Upper lobe of right lung (tissue), 1 donor: Measurements from ENCODE around the gene BMPR1B. TPM values are rescaled to one million over a fixed set of nuclear protein-coding genes. Genes with fewer than 3 reads are reported as not detected.

Experiments used
- ATAC-seq: fragments of 200-7000 bp; cut with Tn5 transposase; one replicate; pipeline ENCODE4 v1.9.1; 2020; ENCODE audit warnings: mild to moderate bottlenecking, moderate library complexity
- DNase-seq: peaks from one replicate; pipeline ENCODE4 v3.0.0-alpha.2; 2020
- H3K27ac ChIP-seq: fragments of 200-600 bp; one replicate; pipeline ENCODE4 v1.8.0; 2022
- H3K27me3 ChIP-seq: fragments of 200-600 bp; one replicate; pipeline ENCODE4 v1.8.0; 2022; ENCODE audit warnings: mild to moderate bottlenecking
- H3K36me3 ChIP-seq: fragments of 200-600 bp; one replicate; pipeline ENCODE4 v1.8.0; 2022
- H3K4me1 ChIP-seq: fragments of 200-600 bp; one replicate; pipeline ENCODE4 v1.8.0; 2022
- H3K4me3 ChIP-seq: fragments of 200-600 bp; one replicate; pipeline ENCODE4 v1.8.0; 2022; ENCODE audit warnings: mild to moderate bottlenecking
- H3K9me3 ChIP-seq: fragments of 200-600 bp; one replicate; pipeline ENCODE4 v1.8.0; 2022
- intact Hi-C: fragments of 100-400 bp; cut with DNase I; formaldehyde crosslinking; loops from one replicate; pipeline ENCODE4 v1.11.0; 2022
- total RNA-seq: library from RNA; stranded (reverse); fragmentation: NEBNext Ultra II Directional; extraction: Animal tissue kit (Norgen Biotek cat#: 25700); gene quantifications from one replicate; pipeline ENCODE4 v1.2.1, GENCODE V29; 2021
- TF ChIP-seq, protein P1 (sequence below): fragments of 200-600 bp; IDR thresholded peaks from one replicate; pipeline ENCODE4 v1.8.0; 2022; ENCODE audit warnings: antibody characterized with exemption
- donor health status: DM: no; HTN: yes; CAD: no; lungs with severe emphysema.

BMPR1B gene
- total RNA-seq, 1 donor from 2014 or later = 3.0 TPM

GRCh38 chr4:94803181-94803580 is 45.4 kb downstream of the BMPR1B start:
- no peaks in the 10 kb centered on the region for H3K9me3 ChIP-seq
- TF ChIP-seq, protein P1, sequence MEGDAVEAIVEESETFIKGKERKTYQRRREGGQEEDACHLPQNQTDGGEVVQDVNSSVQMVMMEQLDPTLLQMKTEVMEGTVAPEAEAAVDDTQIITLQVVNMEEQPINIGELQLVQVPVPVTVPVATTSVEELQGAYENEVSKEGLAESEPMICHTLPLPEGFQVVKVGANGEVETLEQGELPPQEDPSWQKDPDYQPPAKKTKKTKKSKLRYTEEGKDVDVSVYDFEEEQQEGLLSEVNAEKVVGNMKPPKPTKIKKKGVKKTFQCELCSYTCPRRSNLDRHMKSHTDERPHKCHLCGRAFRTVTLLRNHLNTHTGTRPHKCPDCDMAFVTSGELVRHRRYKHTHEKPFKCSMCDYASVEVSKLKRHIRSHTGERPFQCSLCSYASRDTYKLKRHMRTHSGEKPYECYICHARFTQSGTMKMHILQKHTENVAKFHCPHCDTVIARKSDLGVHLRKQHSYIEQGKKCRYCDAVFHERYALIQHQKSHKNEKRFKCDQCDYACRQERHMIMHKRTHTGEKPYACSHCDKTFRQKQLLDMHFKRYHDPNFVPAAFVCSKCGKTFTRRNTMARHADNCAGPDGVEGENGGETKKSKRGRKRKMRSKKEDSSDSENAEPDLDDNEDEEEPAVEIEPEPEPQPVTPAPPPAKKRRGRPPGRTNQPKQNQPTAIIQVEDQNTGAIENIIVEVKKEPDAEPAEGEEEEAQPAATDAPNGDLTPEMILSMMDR = no peak
- ATAC-seq (no peak), DNase-seq (no peak)
- intact Hi-C loops = no loop called here
- no peaks in the 10 kb centered on the region for H3K4me1 ChIP-seq
- no peaks in the 10 kb centered on the region for H3K27me3 ChIP-seq
- H3K27ac ChIP-seq = no peak overlapping the region
- H3K36me3 ChIP-seq = no peaks in the 10 kb centered on the region
- no peak overlapping the region for H3K4me3 ChIP-seq

- intact Hi-C loops = no loop called here
- no peak for ATAC-seq
- H3K36me3 ChIP-seq = no peaks in the 10 kb centered on the region
These were observed 46.9 kb downstream of the BMPR1B start for GRCh38 chr4:94804650-94805049.

GRCh38 chr4:94806376-94806775 is 48.6 kb downstream of the BMPR1B start:
- no peaks in the 10 kb centered on the region for H3K4me1 ChIP-seq

More at GRCh38 chr4:94804650-94805049, 46.9 kb downstream of the BMPR1B start:
- Histone ChIP-seq H3K27me3 (no peaks in the 10 kb centered on the region), H3K27ac (no peak overlapping the region), H3K9me3 (no peaks in the 10 kb centered on the region), H3K4me1 (no peaks in the 10 kb centered on the region), H3K4me3 (no peak overlapping the region)
- DNase-seq = no peak
- TF ChIP-seq, protein P1 = no peak

GRCh38 chr4:94811643-94812042 is 53.9 kb downstream of the BMPR1B start:
- Histone ChIP-seq H3K4me3 (no peak overlapping the region), H3K36me3 (no peaks in the 10 kb centered on the region), H3K4me1 (no peaks in the 10 kb centered on the region), H3K27me3 (no peaks in the 10 kb centered on the region), H3K27ac (no peak overlapping the region), H3K9me3 (no peaks in the 10 kb centered on the region)
- intact Hi-C loops = no loop called here
- no peak for ATAC-seq
- no peak for DNase-seq
- TF ChIP-seq, protein P1 = no peak

More at GRCh38 chr4:94806376-94806775, 48.6 kb downstream of the BMPR1B start:
- no peak overlapping the region for H3K4me3 ChIP-seq
- intact Hi-C loops = no loop called here
- H3K36me3 ChIP-seq = no peaks in the 10 kb centered on the region
- no peak for DNase-seq
- no peak for ATAC-seq
- no peaks in the 10 kb centered on the region for H3K9me3 ChIP-seq
- no peaks in the 10 kb centered on the region for H3K27me3 ChIP-seq
- H3K27ac ChIP-seq = no peak overlapping the region
- TF ChIP-seq, protein P1 = no peak

DNA sequence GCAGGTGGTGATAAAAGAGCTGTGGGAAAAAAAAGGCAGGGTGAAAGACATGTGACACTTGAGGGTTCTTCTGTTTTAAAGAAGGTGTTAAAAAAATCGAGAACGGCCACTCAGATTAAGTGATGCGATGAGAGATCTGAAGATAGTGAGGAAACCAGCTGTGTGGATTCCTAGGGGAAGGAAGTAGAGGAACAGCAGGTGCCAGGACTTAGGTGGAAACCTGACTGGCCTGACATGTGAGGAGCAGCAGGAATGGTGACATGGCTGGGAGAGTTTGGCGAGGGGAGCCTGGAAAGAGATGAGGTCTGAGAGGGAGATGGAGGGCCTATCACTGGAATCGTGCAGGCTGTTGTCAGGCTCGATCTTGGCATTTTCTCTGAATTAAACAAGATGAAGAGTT is 55.5 kb downstream of the BMPR1B start:
- H3K4me3 ChIP-seq = no peak overlapping the region
- TF ChIP-seq, protein P1 = no peak

DNA sequence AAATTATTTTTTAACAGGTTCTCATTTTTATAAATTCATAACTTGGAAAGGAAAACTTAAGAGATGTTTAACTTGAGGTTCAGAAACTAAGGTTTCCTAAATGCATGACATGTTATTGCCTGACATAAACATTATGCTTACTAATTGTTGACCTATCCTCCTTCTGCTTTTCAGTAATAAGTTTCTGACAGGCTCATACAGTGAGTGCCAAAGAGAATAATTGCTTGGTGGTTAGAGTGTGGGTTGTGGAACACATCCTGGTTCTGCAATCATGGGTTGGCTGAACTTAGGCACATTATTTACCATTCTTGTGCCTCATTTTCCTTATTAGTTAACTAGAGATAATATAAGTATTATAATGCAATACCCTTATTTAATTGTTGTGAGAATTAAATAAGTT is 56.5 kb downstream of the BMPR1B start:
- Histone ChIP-seq H3K4me3 (no peak overlapping the region), H3K27ac (no peak overlapping the region), H3K36me3 (no peaks in the 10 kb centered on the region), H3K4me1 (no peaks in the 10 kb centered on the region), H3K27me3 (no peaks in the 10 kb centered on the region), H3K9me3 (no peaks in the 10 kb centered on the region)
- TF ChIP-seq, protein P1 = no peak
- intact Hi-C loops = no loop called here
- ATAC-seq (no peak), DNase-seq (no peak)

More for the DNA sequence above, 55.5 kb downstream of the BMPR1B start:
- no peaks in the 10 kb centered on the region for H3K27me3 ChIP-seq
- no peaks in the 10 kb centered on the region for H3K9me3 ChIP-seq
- intact Hi-C loops = no loop called here
- H3K27ac ChIP-seq = no peak overlapping the region
- DNase-seq = no peak
- no peaks in the 10 kb centered on the region for H3K36me3 ChIP-seq
- no peaks in the 10 kb centered on the region for H3K4me1 ChIP-seq
- ATAC-seq = no peak
